ENCODE data around the gene C16orf78.

The C16orf78 gene

GRCh38 chr16:49398761-49399160 lies 25.2 kb downstream of the C16orf78 start:
- no peak for DNase-seq

GRCh38 chr16:49399594-49400364 lies 26.2 kb downstream of the C16orf78 start:
- no peak for DNase-seq

DNA sequence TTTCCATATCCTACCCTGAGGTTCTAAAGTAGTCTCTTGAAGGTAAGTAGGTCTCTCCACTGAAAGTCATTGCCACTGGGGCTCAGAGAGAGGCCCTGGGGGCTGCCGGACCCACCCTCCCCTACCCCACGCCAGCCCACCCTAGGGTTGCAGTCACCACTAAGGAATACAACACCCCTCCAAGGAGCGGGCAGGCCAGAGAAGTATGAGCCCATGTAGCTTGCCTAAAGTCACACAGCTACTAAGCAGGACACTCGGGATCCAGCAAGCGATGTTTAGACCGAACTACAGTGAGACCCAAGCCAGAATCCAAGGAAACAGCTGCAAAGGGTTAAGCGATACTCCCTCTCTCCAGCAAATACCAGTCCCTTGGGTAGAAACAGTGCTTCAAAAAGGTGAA lies 27.0 kb downstream of the C16orf78 start:
- DNase-seq: no peak

DNA sequence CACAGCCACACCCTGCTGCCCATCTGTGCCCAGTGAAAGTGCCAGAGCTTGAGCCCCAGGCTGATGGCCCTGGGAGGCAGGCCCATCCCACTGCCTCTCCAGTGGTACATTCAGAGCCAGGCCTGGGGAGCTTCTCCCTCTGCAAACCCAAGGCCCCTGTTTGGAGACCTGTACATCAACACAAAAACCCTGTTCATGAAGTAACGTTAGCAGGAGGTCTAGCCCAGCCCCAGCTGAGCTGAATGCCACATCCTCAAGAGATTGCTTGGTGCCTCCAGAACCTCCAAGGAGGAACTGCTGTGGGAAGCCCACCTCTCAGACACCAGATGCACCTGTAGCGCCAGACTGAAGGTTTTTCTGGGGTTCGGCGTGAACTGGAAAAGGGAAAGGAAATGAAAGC lies 31.5 kb downstream of the C16orf78 start:
- no peak for DNase-seq

DNA sequence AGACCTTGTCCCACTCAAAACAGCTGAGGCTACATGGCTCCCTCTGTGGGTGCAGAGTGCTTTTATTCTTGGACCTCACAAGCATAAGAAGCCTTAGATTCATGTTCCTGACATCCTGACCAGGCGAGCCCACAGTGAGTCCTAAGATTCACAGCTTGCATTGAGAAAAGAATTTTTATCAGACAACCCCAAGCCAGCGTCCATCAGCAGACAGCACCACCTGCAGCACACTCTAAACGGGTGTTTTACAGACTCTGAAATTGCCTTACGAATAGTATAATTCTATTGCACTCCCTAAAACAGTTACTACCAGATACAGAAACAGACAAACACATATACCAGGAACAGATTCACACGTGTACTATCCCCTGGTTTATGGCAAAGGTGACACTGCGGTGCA lies 31.9 kb downstream of the C16orf78 start:
- DNase-seq: no peak

GRCh38 chr16:49407873-49408550 lies 34.4 kb downstream of the C16orf78 start:
- DNase-seq: peak; percentile 79

DNA sequence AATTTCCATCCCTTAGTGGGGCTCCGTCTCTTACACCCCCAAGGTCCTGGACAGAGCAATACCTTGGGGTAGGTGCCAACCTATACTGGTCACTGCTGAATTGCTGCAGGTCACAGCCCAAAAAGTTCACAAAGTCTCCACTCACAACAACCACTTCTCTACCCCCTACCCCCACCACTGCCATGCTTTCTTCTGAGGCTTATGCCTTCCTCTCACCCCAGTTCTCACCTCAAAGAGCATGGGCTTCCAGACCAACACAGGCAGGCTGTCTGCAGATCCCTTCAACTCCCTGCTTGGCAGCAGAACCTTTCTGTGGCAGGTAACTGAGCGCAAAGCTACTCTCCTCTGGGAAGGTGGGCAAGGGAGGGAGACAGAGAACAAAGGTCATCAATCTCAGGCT lies 35.5 kb downstream of the C16orf78 start:
- no peak for DNase-seq

DNA sequence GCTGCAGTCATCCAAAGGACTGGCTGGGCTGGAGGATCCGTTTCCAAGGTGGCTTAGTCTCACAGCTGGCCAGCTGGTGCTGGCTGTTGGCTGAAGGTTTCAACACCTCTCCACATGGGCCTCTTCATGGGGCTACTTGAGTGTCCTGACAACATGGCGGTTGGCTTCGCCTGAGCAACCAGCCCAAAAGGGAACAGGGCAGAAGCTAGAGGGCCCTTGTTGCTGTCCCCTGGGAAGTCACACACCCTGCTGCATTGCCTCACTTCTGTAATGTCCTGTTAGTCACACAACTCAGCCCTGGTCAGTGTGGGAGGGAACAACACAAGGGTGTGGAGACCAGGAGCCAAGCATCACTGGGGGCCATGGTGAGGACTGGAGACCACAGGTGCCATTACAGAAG lies 36.6 kb downstream of the C16orf78 start:
- DNase-seq: no peak

DNA sequence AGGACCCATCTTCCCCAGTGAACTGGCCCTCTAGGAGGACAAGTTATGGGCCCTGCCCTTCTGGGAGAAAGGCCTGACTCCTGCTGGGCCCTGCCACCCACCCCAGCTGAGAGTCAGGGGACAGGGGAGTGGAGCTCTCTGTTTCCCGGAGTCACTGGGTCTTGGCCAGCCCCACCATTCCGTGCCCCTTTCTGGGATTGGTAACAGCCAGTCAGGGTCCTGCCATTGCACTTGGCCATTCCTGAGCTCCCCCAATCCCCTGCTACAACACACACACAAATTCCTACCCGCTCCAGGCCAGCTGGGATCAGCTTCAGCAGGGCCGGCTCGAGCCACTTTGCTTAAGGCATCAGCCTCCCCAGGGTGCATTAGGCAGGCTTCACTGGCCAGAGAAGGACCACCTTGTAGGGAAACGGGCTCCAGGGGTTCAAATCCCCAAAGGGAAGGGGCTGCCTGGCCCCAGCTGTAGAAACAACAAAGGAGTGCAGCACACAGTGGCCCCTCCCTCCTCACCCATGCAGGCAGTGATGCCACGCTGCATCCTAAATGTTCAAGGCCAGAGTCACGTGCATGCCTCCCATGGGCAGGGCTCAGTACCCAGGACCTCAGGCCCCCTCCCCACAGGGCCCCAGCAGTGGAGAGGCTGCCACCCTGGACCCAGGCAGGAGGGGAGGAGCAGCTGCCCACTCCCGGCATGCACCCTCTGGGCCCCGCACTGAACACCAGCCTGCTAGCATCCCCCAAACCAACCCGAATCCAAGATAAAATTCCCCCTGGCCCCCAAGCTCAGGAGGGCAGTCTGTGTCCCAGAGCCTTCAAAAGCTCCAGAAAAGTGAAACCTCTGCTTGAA lies 37.7 kb downstream of the C16orf78 start:
- DNase-seq: no peak

GRCh38 chr16:49414671-49415070 lies 41.1 kb downstream of the C16orf78 start:
- no peak for DNase-seq

DNA sequence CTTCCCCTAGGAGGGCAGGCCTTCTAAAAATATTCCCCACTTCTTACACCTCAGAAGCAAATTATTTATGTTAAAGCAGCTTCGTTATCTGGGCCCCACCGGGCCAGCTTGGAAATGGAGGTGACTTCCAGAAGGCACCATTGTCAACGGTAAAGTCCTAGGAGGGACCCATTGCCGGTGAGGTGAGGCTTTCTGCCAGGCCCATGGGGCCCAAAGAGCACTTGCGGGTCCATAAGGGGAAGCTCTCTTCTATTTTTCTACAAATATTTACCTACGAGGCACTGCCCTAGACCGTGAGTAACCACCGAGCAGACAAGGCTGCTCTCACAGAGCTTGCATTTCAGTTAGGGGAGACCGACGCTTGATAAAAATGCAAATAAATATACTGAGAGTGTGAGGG lies 41.5 kb downstream of the C16orf78 start:
- DNase-seq: no peak

GRCh38 chr16:49416001-49416675 lies 42.5 kb downstream of the C16orf78 start:
- no peak for DNase-seq

GRCh38 chr16:49417354-49417753 lies 43.8 kb downstream of the C16orf78 start:
- DNase-seq: no peak

- DNase-seq: no peak
Measured at GRCh38 chr16:49419006-49419405, 45.4 kb downstream of the C16orf78 start.

DNA sequence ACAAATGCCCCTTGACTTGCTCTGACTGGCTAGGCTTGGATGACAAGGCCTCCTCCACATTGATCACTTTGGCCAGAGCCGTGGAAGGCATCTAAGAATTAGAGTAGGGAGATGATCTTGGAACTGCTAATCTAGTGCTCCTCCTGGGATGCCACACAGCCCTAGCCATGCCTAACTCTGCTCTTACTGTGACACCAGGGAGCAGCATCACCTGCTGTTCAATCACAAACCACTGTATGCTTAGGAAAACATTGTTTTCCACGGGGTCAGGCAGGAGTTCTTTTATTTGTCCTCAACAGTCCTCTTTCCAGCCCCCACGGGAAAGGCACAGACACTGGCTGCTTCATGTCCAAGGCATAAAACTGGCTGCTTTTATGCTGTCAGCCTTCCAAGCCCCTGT lies 46.3 kb downstream of the C16orf78 start:
- no peak for DNase-seq

GRCh38 chr16:49422896-49423295 lies 49.3 kb downstream of the C16orf78 start:
- DNase-seq: no peak

- DNase-seq: no peak
Measured at GRCh38 chr16:49424961-49425360, 51.4 kb downstream of the C16orf78 start.

GRCh38 chr16:49427771-49428170 lies 54.2 kb downstream of the C16orf78 start:
- no peak for DNase-seq

- DNase-seq: no peak
Measured at GRCh38 chr16:49428808-49429207, 55.2 kb downstream of the C16orf78 start.

DNA sequence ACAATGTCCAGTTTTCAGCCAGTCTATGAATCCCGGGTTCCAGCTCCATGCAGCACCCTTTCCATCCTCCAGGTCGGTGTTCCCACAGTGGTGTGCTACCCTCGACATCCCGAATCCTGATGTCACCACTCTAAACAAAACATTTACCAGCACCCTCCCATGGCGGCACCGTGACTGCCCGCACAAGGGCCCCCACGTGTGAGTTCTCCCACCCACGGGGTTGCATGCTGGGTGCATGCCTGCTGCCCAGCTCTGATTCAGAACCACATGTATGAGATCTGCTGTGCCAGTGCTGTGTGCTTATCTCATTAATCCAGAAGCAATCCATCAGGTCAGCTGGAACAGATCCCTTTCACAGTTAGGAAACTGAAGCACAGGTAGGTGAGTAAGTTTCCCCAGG lies 57.4 kb downstream of the C16orf78 start:
- DNase-seq: no peak

GRCh38 chr16:49431591-49432290 lies 58.1 kb downstream of the C16orf78 start:
- no peak for DNase-seq

DNA sequence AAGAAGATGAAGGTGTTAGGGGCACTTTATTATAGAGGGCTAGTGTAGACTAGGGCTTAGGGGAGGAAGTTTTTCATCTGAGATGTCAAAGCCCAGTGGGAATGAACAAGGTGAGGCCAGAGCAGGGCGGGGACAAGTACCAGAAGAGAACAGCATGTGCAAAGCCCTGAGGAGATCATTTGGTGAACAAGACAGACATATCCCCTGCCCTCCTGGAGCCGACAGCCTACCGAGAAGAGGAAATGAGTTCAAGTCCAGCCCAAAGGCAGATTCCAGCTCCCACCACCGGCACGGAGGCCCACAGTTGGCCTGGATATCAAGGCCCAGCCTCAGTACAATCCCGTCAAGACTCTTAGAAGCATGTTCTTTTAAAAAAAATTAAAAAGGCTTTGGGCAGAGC lies 61.1 kb downstream of the C16orf78 start:
- DNase-seq: no peak

Data from stimulated activated CD8-positive, alpha-beta memory T cell treated with anti-CD3 and anti-CD28 coated beads, Interleukin-4, amount 100 ng/mL, for 48 hours (primary cell).